DOHH2 (cell line): ENCODE data around the gene ZIC5.

Experiments used
- H3F3A ChIP-seq: fragments of 200-600 bp; sonication (generic), shearing (Covaris generic); 2 replicates; pipeline ENCODE4 v1.6.0; 2016; ENCODE audit warnings: antibody characterized with exemption, mild to moderate bottlenecking; ENCODE audit not compliant: control insufficient read depth, insufficient read depth
- H3K27ac ChIP-seq: fragments of 200-600 bp; sonication (generic); 2 replicates; pipeline ENCODE4 v1.5.1; 2014; ENCODE audit warnings: low read depth, mild to moderate bottlenecking, low read length, moderate library complexity
- H3K27me3 ChIP-seq: fragments of 200-600 bp; sonication (generic); 2 replicates; pipeline ENCODE4 v1.6.1; 2014; ENCODE audit warnings: mild to moderate bottlenecking, low read length, mixed read lengths; ENCODE audit not compliant: control insufficient read depth
- H3K36me3 ChIP-seq: fragments of 200-600 bp; sonication (generic); 2 replicates; pipeline ENCODE4 v1.6.1; 2014; ENCODE audit warnings: mild to moderate bottlenecking, low read length, moderate library complexity, mixed read lengths; ENCODE audit not compliant: control insufficient read depth
- H3K4me1 ChIP-seq: fragments of 200-600 bp; sonication (generic); 2 replicates; pipeline ENCODE4 v1.6.1; 2014; ENCODE audit warnings: mild to moderate bottlenecking, low read length, mixed read lengths; ENCODE audit not compliant: control insufficient read depth
- H3K4me2 ChIP-seq: fragments of 200-600 bp; sonication (generic); 2 replicates; pipeline ENCODE4 v1.6.0; 2014; ENCODE audit warnings: mild to moderate bottlenecking, low read length, moderate library complexity
- H3K4me3 ChIP-seq: fragments of 200-600 bp; sonication (generic); 2 replicates; pipeline ENCODE4 v1.5.1; 2014; ENCODE audit warnings: mild to moderate bottlenecking, low read length, mixed read lengths
- H3K79me2 ChIP-seq: fragments of 200-600 bp; sonication (generic); 2 replicates; pipeline ENCODE4 v1.6.1; 2014; ENCODE audit warnings: mild to moderate bottlenecking, low read length, mixed read lengths; ENCODE audit not compliant: control insufficient read depth
- H3K9me2 ChIP-seq: fragments of 200-600 bp; sonication (generic); replicated peaks from 2 replicates; pipeline ENCODE4 v1.6.1; 2014; ENCODE audit warnings: mild to moderate bottlenecking, low read length, mixed read lengths; ENCODE audit not compliant: control insufficient read depth
- H3K9me3 ChIP-seq: fragments of 200-600 bp; sonication (generic); 2 replicates; pipeline ENCODE4 v1.6.1; 2014; ENCODE audit warnings: antibody characterized with exemption, low read length, mixed read lengths; ENCODE audit not compliant: control insufficient read depth, insufficient read depth
- H4K20me1 ChIP-seq: fragments of 200-600 bp; sonication (generic); 2 replicates; pipeline ENCODE4 v1.6.0; 2014; ENCODE audit warnings: low read depth, mild to moderate bottlenecking, antibody characterized with exemption, low read length, moderate library complexity; ENCODE audit not compliant: control insufficient read depth, insufficient read depth
- EZH2phosphoT487 ChIP-seq: fragments of 200-600 bp; sonication (generic); IDR thresholded peaks from 2 replicates; pipeline ENCODE4 v1.6.1; 2017; ENCODE audit warnings: borderline replicate concordance, mild to moderate bottlenecking, antibody characterized with exemption, low read length, moderate library complexity, mixed read lengths
- TF ChIP-seq, protein P1 (sequence below): fragments of 200-600 bp; sonication (generic); IDR thresholded peaks from one replicate; pipeline ENCODE4 v1.5.1; 2014; ENCODE audit warnings: antibody characterized with exemption, mild to moderate bottlenecking, low read depth, low read length; ENCODE audit not compliant: poor library complexity, severe bottlenecking

The ZIC5 gene

DNA sequence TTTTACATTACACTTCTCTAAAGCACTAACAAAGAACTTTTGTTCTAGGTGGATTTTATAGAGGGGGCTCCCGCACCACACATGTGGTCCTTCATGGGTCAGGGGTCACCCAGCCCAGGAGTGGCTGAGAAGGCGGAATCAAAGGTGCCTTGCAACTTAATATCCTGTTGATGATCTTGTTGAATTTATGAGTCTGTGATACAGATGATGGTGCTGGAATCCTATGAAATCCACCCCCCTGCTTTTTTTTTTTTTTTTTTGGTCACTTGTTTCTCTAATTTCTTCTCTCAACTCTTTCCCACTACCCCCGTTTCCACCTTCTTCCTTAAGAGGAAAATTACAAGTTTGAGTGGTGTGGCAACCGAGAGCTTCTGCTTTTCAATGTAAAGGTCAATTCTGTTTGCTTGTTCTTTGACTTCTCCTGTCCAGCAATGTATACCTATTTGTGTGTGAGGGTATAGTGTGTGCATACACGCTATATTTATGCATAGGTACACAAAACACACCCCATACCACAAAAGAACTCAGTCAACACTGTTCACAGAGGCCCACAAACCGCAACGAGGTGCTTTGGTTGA lies 5.9 kb upstream of the ZIC5 start:
- H3K4me3 ChIP-seq, result no peak overlapping the region
- H3K4me1 ChIP-seq, result no peaks in the 10 kb centered on the region

DNA sequence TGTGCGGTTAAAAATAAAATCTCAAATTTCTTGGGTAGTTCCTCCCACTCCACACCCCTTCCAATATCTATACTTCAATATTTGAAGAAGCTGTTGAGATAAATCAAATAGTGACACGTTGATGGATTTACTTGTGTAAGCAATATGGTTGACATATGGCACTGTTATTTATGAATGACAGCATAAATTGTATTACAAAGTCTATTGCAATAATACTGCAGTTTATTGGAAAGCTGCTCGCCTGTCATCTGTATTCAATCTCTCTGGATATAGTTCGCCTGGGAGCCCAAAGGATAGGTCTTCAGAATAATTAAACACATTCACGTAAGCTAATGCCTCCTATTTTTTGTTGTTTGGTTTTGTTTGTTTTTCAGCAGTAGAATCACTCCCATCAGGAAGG lies 5.0 kb upstream of the ZIC5 start:
- Histone ChIP-seq H3K36me3 (no peaks in the 10 kb centered on the region), H3K27me3 (peaks cover 26% of the 10 kb centered on the region), H3K9me2 (no peaks in the 10 kb centered on the region), H4K20me1 (no peaks in the 10 kb centered on the region), H3K4me2 (no peak overlapping the region), H3K9me3 (no peaks in the 10 kb centered on the region), H3F3A (no peaks in the 10 kb centered on the region), H3K27ac (no peak overlapping the region), H3K4me1 (no peaks in the 10 kb centered on the region), H3K4me3 (no peak overlapping the region), H3K79me2 (no peaks in the 10 kb centered on the region)
- TF ChIP-seq EZH2phosphoT487, result no peak
- TF ChIP-seq, protein P1, sequence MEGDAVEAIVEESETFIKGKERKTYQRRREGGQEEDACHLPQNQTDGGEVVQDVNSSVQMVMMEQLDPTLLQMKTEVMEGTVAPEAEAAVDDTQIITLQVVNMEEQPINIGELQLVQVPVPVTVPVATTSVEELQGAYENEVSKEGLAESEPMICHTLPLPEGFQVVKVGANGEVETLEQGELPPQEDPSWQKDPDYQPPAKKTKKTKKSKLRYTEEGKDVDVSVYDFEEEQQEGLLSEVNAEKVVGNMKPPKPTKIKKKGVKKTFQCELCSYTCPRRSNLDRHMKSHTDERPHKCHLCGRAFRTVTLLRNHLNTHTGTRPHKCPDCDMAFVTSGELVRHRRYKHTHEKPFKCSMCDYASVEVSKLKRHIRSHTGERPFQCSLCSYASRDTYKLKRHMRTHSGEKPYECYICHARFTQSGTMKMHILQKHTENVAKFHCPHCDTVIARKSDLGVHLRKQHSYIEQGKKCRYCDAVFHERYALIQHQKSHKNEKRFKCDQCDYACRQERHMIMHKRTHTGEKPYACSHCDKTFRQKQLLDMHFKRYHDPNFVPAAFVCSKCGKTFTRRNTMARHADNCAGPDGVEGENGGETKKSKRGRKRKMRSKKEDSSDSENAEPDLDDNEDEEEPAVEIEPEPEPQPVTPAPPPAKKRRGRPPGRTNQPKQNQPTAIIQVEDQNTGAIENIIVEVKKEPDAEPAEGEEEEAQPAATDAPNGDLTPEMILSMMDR, result no peak

More for the DNA sequence above, 5.9 kb upstream of the ZIC5 start:
- Histone ChIP-seq H4K20me1 (no peaks in the 10 kb centered on the region), H3K27me3 (peaks cover 26% of the 10 kb centered on the region), H3K4me2 (no peak overlapping the region), H3K9me3 (no peaks in the 10 kb centered on the region), H3F3A (no peaks in the 10 kb centered on the region), H3K79me2 (no peaks in the 10 kb centered on the region), H3K27ac (no peak overlapping the region), H3K9me2 (no peaks in the 10 kb centered on the region), H3K36me3 (no peaks in the 10 kb centered on the region)
- no peak for TF ChIP-seq EZH2phosphoT487
- TF ChIP-seq, protein P1, result no peak

DNA sequence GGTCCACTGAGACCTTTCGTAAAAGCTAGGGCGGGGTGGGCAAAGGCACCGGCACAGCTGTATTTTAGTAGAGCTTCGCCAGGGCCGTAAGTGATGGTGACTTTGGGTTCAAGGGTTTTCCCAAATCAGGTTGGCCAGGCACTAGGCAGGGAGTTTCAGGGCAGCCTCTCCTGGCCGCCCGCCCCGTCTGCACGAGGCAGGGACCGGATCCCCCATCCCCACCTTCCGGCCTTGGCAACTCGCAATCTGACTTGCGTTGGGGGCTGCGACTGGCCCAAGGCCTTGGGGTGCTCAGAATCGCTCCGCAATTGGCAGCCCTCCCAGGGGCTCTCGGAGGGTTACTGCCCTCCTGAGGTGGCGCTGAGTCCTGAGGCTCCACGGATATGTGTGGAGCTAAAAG lies 4.1 kb upstream of the ZIC5 start:
- no peaks in the 10 kb centered on the region for H3K9me2 ChIP-seq
- no peak overlapping the region for H3K27ac ChIP-seq
- H3K4me2 ChIP-seq, result no peak overlapping the region
- no peak for TF ChIP-seq EZH2phosphoT487
- TF ChIP-seq, protein P1, result no peak
- H3K4me3 ChIP-seq, result no peak overlapping the region
- H3K79me2 ChIP-seq, result no peaks in the 10 kb centered on the region
- H3K4me1 ChIP-seq, result no peaks in the 10 kb centered on the region
- no peaks in the 10 kb centered on the region for H4K20me1 ChIP-seq
- H3K9me3 ChIP-seq, result no peaks in the 10 kb centered on the region
- no peaks in the 10 kb centered on the region for H3K36me3 ChIP-seq
- no peaks in the 10 kb centered on the region for H3F3A ChIP-seq
- peaks cover 26% of the 10 kb centered on the region for H3K27me3 ChIP-seq
